SK-N-SH (cell line): ENCODE measurements around the gene PCNX3. TPM values are rescaled to one million over a fixed set of nuclear protein-coding genes. Genes with fewer than 3 reads are reported as not detected.
A peak's percentile ranks its signal among the peaks of the same experiment; 100 is the strongest.

ENCODE experiments used
- CTCF ChIA-PET: fragments of 300-600, 350-600 bp; formaldehyde crosslinking; extraction: SDS; loops from one replicate; lab custom pipeline; 2021; lab: Yijun Ruan, JAX
- POLR2A ChIA-PET: fragments of 350-600 bp; sonication (Branson Sonifier 250); formaldehyde crosslinking; extraction: SDS; loops from one replicate; lab custom pipeline; 2020; ENCODE audit warnings: antibody characterized with exemption, inconsistent platforms; lab: Yijun Ruan, JAX
- DNase-seq: peaks from one replicate; pipeline ENCODE4 v3.0.0; 2012
- H2AFZ ChIP-seq: fragments of 200-600 bp; sonication (generic); 2 replicates; pipeline ENCODE4 v1.8.1; 2016; ENCODE audit warnings: antibody characterized with exemption, mild to moderate bottlenecking, low read depth
- H3F3A ChIP-seq: fragments of 200-600 bp; sonication (generic); replicated peaks from 2 replicates; pipeline ENCODE3; 2016; ENCODE audit warnings: antibody characterized with exemption, mild to moderate bottlenecking; ENCODE audit not compliant: insufficient read depth
- H3K27ac ChIP-seq, 2 experiments: fragments of 200-500 bp in 1 of 2; fragments of 200-600 bp in 1 of 2; sonication (Bioruptor generic) in 1 of 2; sonication (generic), shearing (Covaris generic) in 1 of 2; 2 replicates each; pipeline versions ENCODE4 v1.5.1 to v1.6.1; 2014 to 2016; ENCODE audit warnings: low read depth in 2 of 2, inconsistent platforms in 1 of 2, low read length in 1 of 2, mild to moderate bottlenecking in 1 of 2, mixed read lengths in 1 of 2
- H3K27me3 ChIP-seq: fragments of 200-600 bp; sonication (generic), shearing (Covaris generic); 2 replicates; pipeline ENCODE4 v1.6.1; 2016; ENCODE audit warnings: mixed run types; ENCODE audit not compliant: insufficient read depth
- H3K36me3 ChIP-seq, 2 experiments: fragments of 200-500 bp in 1 of 2; fragments of 200-600 bp in 1 of 2; sonication (Bioruptor generic) in 1 of 2; sonication (generic) in 1 of 2; replicated peaks in 1 of 2; 2 replicates each; pipeline versions ENCODE3 to v1.5.1; 2014 to 2016; ENCODE audit warnings: low read length in 1 of 2, mild to moderate bottlenecking in 1 of 2; ENCODE audit not compliant: insufficient read depth in 2 of 2, control insufficient read depth in 1 of 2
- H3K4me1 ChIP-seq, 2 experiments: fragments of 200-500 bp in 1 of 2; fragments of 200-600 bp in 1 of 2; sonication (Bioruptor generic) in 1 of 2; sonication (generic), shearing (Covaris generic) in 1 of 2; 2 replicates each; pipeline versions ENCODE4 v1.5.1 to v1.6.1; 2014 to 2016; ENCODE audit warnings: low read depth in 1 of 2, low read length in 1 of 2, mixed run types in 1 of 2; ENCODE audit not compliant: insufficient read depth in 2 of 2, control insufficient read depth in 1 of 2
- H3K4me2 ChIP-seq: fragments of 200-600 bp; sonication (generic), shearing (Covaris generic); 2 replicates; pipeline ENCODE4 v1.6.1; 2017; ENCODE audit warnings: mixed run types
- H3K4me3 ChIP-seq, 2 experiments: fragments of 200-500 bp in 1 of 2; fragments of 200-600 bp in 1 of 2; sonication (Bioruptor generic) in 1 of 2; sonication (generic), shearing (Covaris generic) in 1 of 2; 2 replicates each; pipeline versions ENCODE4 v1.5.1 to v1.8.1; 2014 to 2016; ENCODE audit warnings: low read depth in 2 of 2, inconsistent platforms in 1 of 2, low read length in 1 of 2, mild to moderate bottlenecking in 1 of 2, mixed read lengths in 1 of 2, moderate library complexity in 1 of 2
- H3K79me2 ChIP-seq: fragments of 200-600 bp; sonication (generic); 2 replicates; pipeline ENCODE4 v1.8.1; 2017; ENCODE audit warnings: mild to moderate bottlenecking; ENCODE audit not compliant: insufficient read depth
- H3K9ac ChIP-seq: fragments of 200-600 bp; sonication (generic); 2 replicates; pipeline ENCODE4 v1.6.1; 2017; ENCODE audit warnings: mixed run types
- H3K9me2 ChIP-seq: fragments of 200-600 bp; sonication (generic); 2 replicates; pipeline ENCODE4 v1.6.1; 2017; ENCODE audit warnings: mixed run types
- H3K9me3 ChIP-seq: fragments of 200-600 bp; sonication (generic); 2 replicates; pipeline ENCODE4 v1.6.1; 2017; ENCODE audit warnings: mixed run types, mild to moderate bottlenecking, moderate library complexity
- H4K20me1 ChIP-seq: fragments of 200-600 bp; sonication (generic); 2 replicates; pipeline ENCODE4 v1.6.1; 2017; ENCODE audit warnings: mild to moderate bottlenecking, mixed run types; ENCODE audit not compliant: insufficient read depth
- CTCF ChIP-seq: fragments of 200-600 bp; sonication (generic); IDR thresholded peaks from 2 replicates; pipeline ENCODE4 v1.6.1; 2017; ENCODE audit warnings: antibody characterized with exemption, mild to moderate bottlenecking, moderate library complexity
- ELF1 ChIP-seq: IDR thresholded peaks from 2 replicates; pipeline ENCODE4 v1.4.0; 2012
- EP300 ChIP-seq, 2 experiments: IDR thresholded peaks; 2 replicates each; pipeline versions ENCODE4 v1.4.0 to v1.6.1; 2012; ENCODE audit warnings: borderline replicate concordance in 1 of 2, low read depth in 1 of 2, low read length in 1 of 2
- FOSL2 ChIP-seq: IDR thresholded peaks from 2 replicates; pipeline ENCODE4 v1.4.0; 2012; ENCODE audit warnings: low read depth, mild to moderate bottlenecking, moderate library complexity, borderline replicate concordance
- FOXM1 ChIP-seq: IDR thresholded peaks from 2 replicates; pipeline ENCODE4 v1.4.0; 2012; ENCODE audit warnings: low read depth, mild to moderate bottlenecking
- GATA2 ChIP-seq: sonication (generic); formaldehyde crosslinking; IDR thresholded peaks from 2 replicates; pipeline ENCODE4 v1.5.0; 2020; ENCODE audit warnings: mild to moderate bottlenecking, missing genetic modification reagents
- JUND ChIP-seq: IDR thresholded peaks from 2 replicates; pipeline ENCODE4 v1.4.0; 2012
- MAX ChIP-seq: IDR thresholded peaks from 2 replicates; pipeline ENCODE4 v1.4.0; 2012; ENCODE audit warnings: low read depth
- MEF2A ChIP-seq: IDR thresholded peaks from 2 replicates; pipeline ENCODE4 v1.4.0; 2012; ENCODE audit warnings: low read depth, borderline replicate concordance
- MXI1 ChIP-seq: IDR thresholded peaks from 2 replicates; pipeline ENCODE4 v1.6.1; 2012; ENCODE audit warnings: mild to moderate bottlenecking, low read depth, low read length, improper control_type of control experiment
- NFIC ChIP-seq: IDR thresholded peaks from 2 replicates; pipeline ENCODE4 v1.4.0; 2012; ENCODE audit warnings: borderline replicate concordance
- NRF1 ChIP-seq: IDR thresholded peaks from 2 replicates; pipeline ENCODE4 v1.6.1; 2012; ENCODE audit warnings: low read depth, mild to moderate bottlenecking, low read length
- POLR2AphosphoS5 ChIP-seq: IDR thresholded peaks from 2 replicates; pipeline ENCODE4 v1.6.1; 2012; ENCODE audit warnings: low read depth, low read length
- RAD21 ChIP-seq: IDR thresholded peaks from 2 replicates; pipeline ENCODE4 v1.6.1; 2012; ENCODE audit warnings: mild to moderate bottlenecking, low read length
- RFX5 ChIP-seq: IDR thresholded peaks from 2 replicates; pipeline ENCODE4 v1.6.1; 2012; ENCODE audit warnings: mild to moderate bottlenecking, improper control_type of control experiment, low read length
- RXRA ChIP-seq: IDR thresholded peaks from 2 replicates; pipeline ENCODE4 v1.4.0; 2012; ENCODE audit warnings: low read depth, mild to moderate bottlenecking, borderline replicate concordance
- SMC3 ChIP-seq: IDR thresholded peaks from 2 replicates; pipeline ENCODE4 v1.6.1; 2012; ENCODE audit warnings: low read depth, low read length, improper control_type of control experiment
- TAF1 ChIP-seq: IDR thresholded peaks from 2 replicates; pipeline ENCODE4 v1.6.1; 2012; ENCODE audit warnings: low read depth, mild to moderate bottlenecking, low read length, moderate library complexity, borderline replicate concordance
- TCF12 ChIP-seq: IDR thresholded peaks from 2 replicates; pipeline ENCODE4 v1.4.0; 2012
- WGBS: methylation state at CpG from one replicate; pipeline ENCODE4 v1.1.6; 2017; ENCODE audit warnings: low lambda C conversion rate; 5-methylcytosine and 5-hydroxymethylcytosine counted together
- polyA plus RNA-seq, 3 experiments: library from polyadenylated mRNA; depleted of rRNA; stranded (reverse); fragments of >200 nt; gene quantifications; 2 replicates each; pipeline ENCODE4 v1.2.3, GENCODE V29; 2012
- TF ChIP-seq, protein P1 (sequence below): IDR thresholded peaks from 2 replicates; pipeline ENCODE4 v1.4.0; 2012; ENCODE audit warnings: low read depth, borderline replicate concordance
- TF ChIP-seq, protein P2 (sequence below): IDR thresholded peaks from 2 replicates; pipeline ENCODE4 v1.4.0; 2012; ENCODE audit warnings: low read depth, borderline replicate concordance

PCNX3 gene
- polyA plus RNA-seq, 1 of the 3 experiments (the other 2 are of a cell fraction) = 33.7 TPM

DNA sequence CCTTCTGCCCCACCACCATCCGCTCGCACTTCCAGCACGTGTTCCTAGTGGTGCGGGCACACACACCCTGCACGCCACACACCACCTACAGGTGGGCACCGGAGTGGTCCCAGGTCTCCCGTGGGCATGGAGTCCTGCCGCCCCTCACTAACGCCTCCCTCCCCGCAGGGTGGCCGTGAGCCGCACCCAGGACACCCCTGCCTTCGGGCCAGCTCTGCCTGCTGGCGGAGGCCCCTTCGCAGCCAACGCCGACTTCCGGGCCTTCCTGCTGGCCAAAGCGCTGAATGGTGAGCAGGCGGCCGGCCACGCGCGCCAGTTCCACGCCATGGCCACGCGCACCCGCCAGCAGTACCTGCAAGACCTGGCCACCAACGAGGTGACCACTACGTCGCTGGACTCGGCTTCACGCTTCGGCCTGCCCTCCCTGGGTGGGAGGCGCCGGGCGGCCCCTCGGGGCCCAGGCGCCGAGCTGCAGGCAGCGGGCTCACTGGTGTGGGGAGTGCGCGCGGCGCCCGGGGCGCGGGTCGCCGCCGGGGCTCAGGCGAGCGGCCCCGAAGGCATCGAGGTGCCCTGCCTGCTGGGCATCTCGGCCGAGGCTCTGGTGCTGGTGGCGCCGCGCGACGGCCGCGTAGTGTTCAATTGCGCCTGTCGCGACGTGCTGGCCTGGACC is 30.8 kb downstream of the PCNX3 start:
- H3K36me3 ChIP-seq = peaks cover 8 to 10% of the 10 kb centered on the region in 2 experiments
- POLR2A ChIA-PET = interaction anchor here (1.1 to 1.2 kb wide), 2 partner anchors 9 to 14 kb away, joined by 3 read pairs; partner anchors contain the start of gene SIPA1
- no peak overlapping the region for H3K4me2 ChIP-seq
- no peak for DNase-seq
- no peak for TF ChIP-seq TAF1
- no peak for TF ChIP-seq GATA2 (CRISPR knock-in tag)
- TF ChIP-seq TCF12 = no peak
- TF ChIP-seq RXRA = no peak
- TF ChIP-seq FOXM1 = no peak
- TF ChIP-seq NRF1 = no peak
- TF ChIP-seq RFX5 = no peak
- TF ChIP-seq MXI1 = no peak
- TF ChIP-seq MEF2A = no peak
- H3K27me3 ChIP-seq = no peaks in the 10 kb centered on the region
- 0 out of 4 replicates have a peak overlapping the region, but pooled peaks of 1 of the 2 experiments have one; percentile 39 for H3K4me3 ChIP-seq
- no peaks in the 10 kb centered on the region for H3K9me3 ChIP-seq
- CTCF ChIA-PET = interaction anchor here (0.5 to 4.3 kb wide), 5 partner anchors 8 to 98 kb away, joined by 3 to 17 read pairs (median 3); partner anchors contain the start of gene SIPA1
- no peaks in the 10 kb centered on the region for H3K79me2 ChIP-seq
- H3K9me2 ChIP-seq = no peaks in the 10 kb centered on the region
- H3K4me1 ChIP-seq = peaks cover 0 to 3% of the 10 kb centered on the region in 2 experiments; a peak in 2 of 4 replicates
- H4K20me1 ChIP-seq = no peaks in the 10 kb centered on the region
- no peak overlapping the region for H2AFZ ChIP-seq
- WGBS = 96% methylated on average over 17 of the region's 68 CpGs
- H3K9ac ChIP-seq = no peak overlapping the region
- H3F3A ChIP-seq = peaks cover 20% of the 10 kb centered on the region
- H3K27ac ChIP-seq = no peak overlapping the region; a peak in 1 of 4 replicates

DNA sequence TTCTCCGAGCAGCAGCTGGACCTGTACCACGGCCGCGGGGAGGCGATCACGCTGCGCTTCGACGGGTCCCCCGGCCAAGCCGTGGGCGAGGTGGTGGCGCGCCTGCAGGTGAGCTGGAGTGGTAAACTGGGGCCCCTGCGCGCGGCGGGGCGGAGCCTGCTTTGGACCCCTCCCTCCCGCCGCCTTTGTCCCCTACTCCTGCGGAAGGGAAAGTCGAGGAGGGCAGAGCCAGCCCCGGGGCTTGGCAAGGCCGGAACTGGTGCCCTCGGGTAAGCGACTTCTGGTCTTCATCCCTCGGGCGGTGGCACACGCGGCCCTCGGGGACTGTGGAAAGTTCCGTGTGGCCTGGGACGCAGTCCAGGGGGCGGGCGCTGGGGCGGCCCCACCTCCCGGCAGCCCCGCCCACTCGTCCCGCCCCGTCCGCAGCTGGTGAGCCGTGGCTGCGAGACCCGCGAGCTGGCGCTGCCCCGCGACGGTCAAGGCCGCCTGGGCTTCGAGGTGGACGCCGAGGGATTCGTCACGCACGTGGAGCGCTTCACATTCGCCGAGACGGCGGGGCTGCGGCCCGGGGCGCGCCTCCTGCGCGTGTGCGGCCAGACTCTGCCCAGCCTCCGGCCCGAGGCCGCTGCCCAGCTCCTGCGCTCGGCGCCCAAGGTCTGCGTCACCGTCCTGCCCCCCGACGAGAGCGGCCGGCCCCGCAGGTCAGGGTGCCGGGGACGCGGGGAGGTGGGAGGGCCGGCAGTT is 31.6 kb downstream of the PCNX3 start:
- TF ChIP-seq MAX = peak; percentile 60; the same call in 1 of the 2 replicates
- TF ChIP-seq CTCF = 0 out of 2 replicates have a peak, but pooled peaks have one; percentile 6
- TF ChIP-seq, protein P1, sequence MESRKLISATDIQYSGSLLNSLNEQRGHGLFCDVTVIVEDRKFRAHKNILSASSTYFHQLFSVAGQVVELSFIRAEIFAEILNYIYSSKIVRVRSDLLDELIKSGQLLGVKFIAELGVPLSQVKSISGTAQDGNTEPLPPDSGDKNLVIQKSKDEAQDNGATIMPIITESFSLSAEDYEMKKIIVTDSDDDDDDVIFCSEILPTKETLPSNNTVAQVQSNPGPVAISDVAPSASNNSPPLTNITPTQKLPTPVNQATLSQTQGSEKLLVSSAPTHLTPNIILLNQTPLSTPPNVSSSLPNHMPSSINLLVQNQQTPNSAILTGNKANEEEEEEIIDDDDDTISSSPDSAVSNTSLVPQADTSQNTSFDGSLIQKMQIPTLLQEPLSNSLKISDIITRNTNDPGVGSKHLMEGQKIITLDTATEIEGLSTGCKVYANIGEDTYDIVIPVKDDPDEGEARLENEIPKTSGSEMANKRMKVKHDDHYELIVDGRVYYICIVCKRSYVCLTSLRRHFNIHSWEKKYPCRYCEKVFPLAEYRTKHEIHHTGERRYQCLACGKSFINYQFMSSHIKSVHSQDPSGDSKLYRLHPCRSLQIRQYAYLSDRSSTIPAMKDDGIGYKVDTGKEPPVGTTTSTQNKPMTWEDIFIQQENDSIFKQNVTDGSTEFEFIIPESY = no peak
- TF ChIP-seq MEF2A = no peak
- no peak for TF ChIP-seq RXRA
- no peak for TF ChIP-seq RAD21
- TF ChIP-seq FOSL2 = no peak
- no peak for TF ChIP-seq SMC3
- no peak for TF ChIP-seq ELF1
- no peak for TF ChIP-seq POLR2AphosphoS5
- TF ChIP-seq, protein P2, sequence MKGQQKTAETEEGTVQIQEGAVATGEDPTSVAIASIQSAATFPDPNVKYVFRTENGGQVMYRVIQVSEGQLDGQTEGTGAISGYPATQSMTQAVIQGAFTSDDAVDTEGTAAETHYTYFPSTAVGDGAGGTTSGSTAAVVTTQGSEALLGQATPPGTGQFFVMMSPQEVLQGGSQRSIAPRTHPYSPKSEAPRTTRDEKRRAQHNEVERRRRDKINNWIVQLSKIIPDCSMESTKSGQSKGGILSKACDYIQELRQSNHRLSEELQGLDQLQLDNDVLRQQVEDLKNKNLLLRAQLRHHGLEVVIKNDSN = no peak
- no peak for TF ChIP-seq NFIC
- no peak for TF ChIP-seq JUND
- peak; percentile 36; the same call in 1 of the 2 replicates for TF ChIP-seq NRF1
- no peak for TF ChIP-seq GATA2 (CRISPR knock-in tag)
- no peak for TF ChIP-seq EP300 (IDR thresholded peaks at IDR 0.05; ENCODE audit: borderline replicate concordance in 1 of 2, low read depth in 1 of 2, low read length in 1 of 2)
- no peak for TF ChIP-seq RFX5
- Histone ChIP-seq H3F3A (peaks cover 26% of the 10 kb centered on the region), H3K4me1 (peaks cover 2 to 10% of the 10 kb centered on the region in 2 experiments; a peak in 2 of 4 replicates), H3K9ac (no peak overlapping the region), H4K20me1 (no peaks in the 10 kb centered on the region), H2AFZ (no peak overlapping the region), H3K4me3 (peak overlapping the region; percentile 19 to 39; a peak in 2 of 4 replicates), H3K27me3 (no peaks in the 10 kb centered on the region), H3K9me3 (no peaks in the 10 kb centered on the region), H3K36me3 (peaks cover 8 to 10% of the 10 kb centered on the region in 2 experiments), H3K27ac (no peak overlapping the region; a peak in 1 of 4 replicates), H3K79me2 (no peaks in the 10 kb centered on the region), H3K4me2 (no peak overlapping the region), H3K9me2 (no peaks in the 10 kb centered on the region)
- peak; percentile 94 for DNase-seq
- POLR2A ChIA-PET = interaction anchor here (1.1 to 1.2 kb wide), 2 partner anchors 9 to 14 kb away, joined by 3 read pairs; partner anchors contain the start of gene SIPA1
- 52% methylated on average over 29 of the region's 87 CpGs for WGBS
- CTCF ChIA-PET = interaction anchor here (0.6 to 4.3 kb wide), 4 partner anchors 9 to 203 kb away, joined by 3 to 17 read pairs (median 5); partner anchors contain the start of gene SIPA1
